Cardiac muscle cell (in vitro differentiated cells and primary cell): ENCODE measurements around the gene PANK4. TPM values are rescaled to one million over a fixed set of nuclear protein-coding genes. Genes with fewer than 3 reads are reported as not detected.

Experiments
- DNase-seq, 2 donors: peaks; one replicate each; pipeline versions ENCODE4 v3.0.0 to v3.0.0-alpha.2; 2010 to 2017; ENCODE audit warnings: low read depth in 1 of 2, low spot score in 1 of 2
- H3K27ac ChIP-seq: fragments of 200-600 bp; sonication (generic); 2 replicates; pipeline ENCODE4 v1.5.1; 2016
- H3K27me3 ChIP-seq: fragments of 200-600 bp; sonication (generic); 2 replicates; pipeline ENCODE4 v1.6.0; 2016; ENCODE audit warnings: control low read depth
- H3K36me3 ChIP-seq: fragments of 200-600 bp; sonication (generic); 2 replicates; pipeline ENCODE4 v1.5.1; 2016; ENCODE audit warnings: control low read depth
- H3K4me1 ChIP-seq: fragments of 200-600 bp; sonication (generic); 2 replicates; pipeline ENCODE4 v1.8.1; 2017; ENCODE audit warnings: low read depth, mild to moderate bottlenecking, mixed run types
- H3K4me3 ChIP-seq: fragments of 200-600 bp; sonication (generic); 2 replicates; pipeline ENCODE4 v1.5.1; 2016; ENCODE audit warnings: mild to moderate bottlenecking
- H3K9me3 ChIP-seq: fragments of 200-600 bp; sonication (generic); 2 replicates; pipeline ENCODE4 v1.5.1; 2017; ENCODE audit warnings: low read depth, mild to moderate bottlenecking, control low read depth
- polyA plus RNA-seq: library from polyadenylated mRNA; unstranded; fragments of >200 nt; fragmentation: Nextera tagmentation; extraction: Ambion mirVana; gene quantifications from 2 replicates; pipeline ENCODE4 v1.2.1, GENCODE V29; 2016
- total RNA-seq: library from RNA; depleted of rRNA; stranded (reverse); fragments of >200 nt; gene quantifications from 2 replicates; pipeline ENCODE4 v1.2.3, GENCODE V29; 2016
- TF ChIP-seq, protein P1 (sequence below): IDR thresholded peaks from 2 replicates; pipeline ENCODE4 v1.5.1; 2012; ENCODE audit warnings: low read depth, mild to moderate bottlenecking, low read length

The PANK4 gene
- total and polyA plus RNA-seq, 2 experiments from 2014 or later = 44.5 to 63.2 TPM

DNA sequence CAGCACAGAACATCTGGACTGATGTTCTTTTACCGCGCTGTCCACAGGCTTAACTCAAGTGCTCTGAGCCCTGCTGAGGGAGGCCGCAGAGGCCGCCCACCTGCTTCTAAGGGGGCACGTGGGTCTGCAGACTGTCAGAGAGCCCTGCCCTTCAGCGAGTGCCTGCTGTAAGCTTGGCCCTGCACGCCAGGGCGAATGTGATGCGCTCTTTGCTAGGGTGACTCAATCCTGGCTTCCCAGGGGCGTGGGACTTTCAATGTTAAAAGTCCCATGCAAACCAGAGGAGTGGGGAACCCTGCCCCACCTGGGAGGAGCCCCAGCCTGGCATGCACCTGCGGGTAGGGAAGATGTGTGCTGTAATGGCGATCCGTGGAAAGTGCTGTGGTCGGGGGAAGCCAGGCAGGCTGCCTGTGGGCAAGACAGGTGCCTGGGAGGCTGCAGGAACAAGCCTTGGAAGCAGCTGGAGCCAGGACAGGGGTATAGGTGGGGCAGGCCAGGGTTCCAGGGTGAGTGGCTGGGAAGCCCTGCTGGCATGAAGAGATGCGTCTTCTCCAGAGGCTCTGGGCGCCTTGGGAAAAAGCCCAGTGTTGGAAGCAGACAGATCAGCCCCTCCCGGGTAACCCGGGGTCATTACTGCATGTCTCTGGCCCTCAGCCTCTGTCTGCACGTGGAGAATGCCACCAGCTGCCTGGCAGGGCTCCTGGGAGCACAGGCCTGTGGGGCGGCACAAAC, 594 bp upstream of the PANK4 start:
- peak overlapping the region; percentile 91 for H3K4me3 ChIP-seq
- H3K4me1 ChIP-seq = peaks cover 22% of the 10 kb centered on the region
- TF ChIP-seq, protein P1, sequence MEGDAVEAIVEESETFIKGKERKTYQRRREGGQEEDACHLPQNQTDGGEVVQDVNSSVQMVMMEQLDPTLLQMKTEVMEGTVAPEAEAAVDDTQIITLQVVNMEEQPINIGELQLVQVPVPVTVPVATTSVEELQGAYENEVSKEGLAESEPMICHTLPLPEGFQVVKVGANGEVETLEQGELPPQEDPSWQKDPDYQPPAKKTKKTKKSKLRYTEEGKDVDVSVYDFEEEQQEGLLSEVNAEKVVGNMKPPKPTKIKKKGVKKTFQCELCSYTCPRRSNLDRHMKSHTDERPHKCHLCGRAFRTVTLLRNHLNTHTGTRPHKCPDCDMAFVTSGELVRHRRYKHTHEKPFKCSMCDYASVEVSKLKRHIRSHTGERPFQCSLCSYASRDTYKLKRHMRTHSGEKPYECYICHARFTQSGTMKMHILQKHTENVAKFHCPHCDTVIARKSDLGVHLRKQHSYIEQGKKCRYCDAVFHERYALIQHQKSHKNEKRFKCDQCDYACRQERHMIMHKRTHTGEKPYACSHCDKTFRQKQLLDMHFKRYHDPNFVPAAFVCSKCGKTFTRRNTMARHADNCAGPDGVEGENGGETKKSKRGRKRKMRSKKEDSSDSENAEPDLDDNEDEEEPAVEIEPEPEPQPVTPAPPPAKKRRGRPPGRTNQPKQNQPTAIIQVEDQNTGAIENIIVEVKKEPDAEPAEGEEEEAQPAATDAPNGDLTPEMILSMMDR = no peak
- H3K27me3 ChIP-seq = peaks cover 50% of the 10 kb centered on the region
- peak; percentile 27 to 72 for DNase-seq
- H3K36me3 ChIP-seq = no peaks in the 10 kb centered on the region
- H3K27ac ChIP-seq = no peak overlapping the region
- no peaks in the 10 kb centered on the region for H3K9me3 ChIP-seq

DNA sequence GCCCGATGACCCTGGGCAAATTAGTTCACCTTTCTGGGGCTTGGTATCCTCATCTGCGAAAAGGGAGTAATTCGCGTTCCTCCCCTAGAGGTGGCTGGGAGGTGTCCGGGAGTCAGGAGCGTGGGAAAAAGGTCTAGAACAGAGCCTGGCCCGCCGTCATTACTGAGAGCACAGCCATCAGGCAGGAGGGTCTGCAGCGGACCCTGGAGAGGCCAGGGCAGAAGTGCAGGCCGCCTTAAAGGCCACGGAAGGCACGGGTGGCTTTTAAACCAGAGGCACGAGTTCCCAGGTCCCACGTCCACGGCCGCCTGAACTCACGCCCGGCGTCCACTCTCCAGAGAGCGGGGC, 850 bp downstream of the PANK4 start:
- H3K36me3 ChIP-seq = peaks cover 2% of the 10 kb centered on the region
- H3K27ac ChIP-seq = no peak overlapping the region
- peak in 1 of 2 donors; percentile 34 for DNase-seq
- H3K27me3 ChIP-seq = peaks cover 36% of the 10 kb centered on the region
- no peaks in the 10 kb centered on the region for H3K9me3 ChIP-seq
- TF ChIP-seq, protein P1 = no peak
- peaks cover 30% of the 10 kb centered on the region for H3K4me1 ChIP-seq
- peak overlapping the region; percentile 91 for H3K4me3 ChIP-seq

DNA sequence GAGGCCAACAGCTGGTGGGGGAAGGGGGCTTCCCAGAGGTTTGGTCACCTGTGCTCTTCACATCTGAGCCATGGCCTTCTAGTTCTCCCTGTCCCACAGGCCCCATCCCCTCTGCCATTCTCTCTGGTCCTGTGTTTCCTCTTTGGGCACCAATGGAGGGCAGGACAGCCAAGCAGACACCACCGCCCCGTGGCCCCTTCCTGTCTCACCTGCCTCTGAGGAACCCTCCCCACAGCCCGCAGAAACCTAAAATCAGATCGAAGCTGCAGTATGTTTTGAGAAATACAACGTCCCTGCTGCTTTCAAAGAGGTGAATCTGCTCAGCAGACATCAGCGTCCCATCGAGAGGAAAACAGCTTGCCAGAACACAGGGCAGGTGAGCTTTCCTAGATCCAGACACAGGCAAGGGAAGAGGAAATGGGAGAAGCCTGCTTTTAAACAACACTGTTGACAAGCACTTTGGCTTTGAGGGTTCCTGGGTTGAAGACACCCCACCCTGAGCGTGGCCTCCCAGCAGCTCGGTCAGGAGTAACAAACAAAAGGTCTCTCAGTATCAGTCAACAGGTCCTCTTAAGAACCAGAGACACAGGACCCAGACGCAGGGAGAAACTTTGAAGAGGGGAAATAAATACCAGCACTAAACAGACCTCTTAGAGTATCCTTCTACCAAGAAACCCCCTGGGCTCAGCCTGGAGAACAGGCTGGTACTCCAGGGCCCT, 2.3 kb downstream of the PANK4 start:
- peaks cover 22% of the 10 kb centered on the region for H3K27me3 ChIP-seq
- DNase-seq = no peak
- peaks cover 4% of the 10 kb centered on the region for H3K36me3 ChIP-seq
- no peak overlapping the region for H3K27ac ChIP-seq
- no peak overlapping the region for H3K4me3 ChIP-seq
- no peaks in the 10 kb centered on the region for H3K9me3 ChIP-seq
- TF ChIP-seq, protein P1 = no peak
- peaks cover 30% of the 10 kb centered on the region for H3K4me1 ChIP-seq

DNA sequence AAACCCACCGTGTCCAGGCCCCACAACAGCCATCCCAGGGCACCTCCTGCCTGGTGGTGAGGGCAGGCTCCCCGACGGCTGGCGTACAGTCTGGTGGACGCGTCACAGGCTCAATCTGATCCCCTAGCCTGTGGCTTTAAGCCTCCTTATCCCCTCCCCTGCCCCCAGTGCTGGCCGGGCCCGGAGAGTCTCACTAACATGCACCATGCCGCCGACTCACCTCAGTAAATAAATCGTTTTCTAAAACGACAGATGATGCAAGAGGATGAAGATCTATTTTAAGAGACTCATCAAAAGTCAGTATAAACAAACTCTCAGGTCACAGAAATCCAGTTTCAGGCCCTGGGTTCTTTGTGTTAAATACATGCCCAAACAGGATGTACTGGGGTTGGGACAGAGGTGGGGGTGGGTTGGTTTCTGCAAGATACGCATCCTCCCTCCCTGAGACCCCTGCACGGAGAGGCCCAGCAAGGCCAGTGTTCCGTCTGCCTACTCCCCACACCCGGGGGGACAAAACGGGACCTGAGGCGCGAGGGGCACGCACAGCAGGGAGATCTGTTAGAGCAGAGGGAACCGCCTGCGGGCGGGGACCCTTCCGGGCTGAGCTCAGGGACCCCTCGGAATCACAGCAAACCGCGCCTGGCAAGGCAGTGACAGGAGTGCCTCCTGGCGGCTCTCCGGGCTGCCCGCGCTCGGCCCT, 3.1 kb downstream of the PANK4 start:
- Histone ChIP-seq H3K9me3 (no peaks in the 10 kb centered on the region), H3K36me3 (peaks cover 10% of the 10 kb centered on the region), H3K27ac (no peak overlapping the region), H3K4me3 (no peak overlapping the region), H3K27me3 (peaks cover 15% of the 10 kb centered on the region), H3K4me1 (peaks cover 30% of the 10 kb centered on the region)
- TF ChIP-seq, protein P1 = no peak
- DNase-seq = no peak

DNA sequence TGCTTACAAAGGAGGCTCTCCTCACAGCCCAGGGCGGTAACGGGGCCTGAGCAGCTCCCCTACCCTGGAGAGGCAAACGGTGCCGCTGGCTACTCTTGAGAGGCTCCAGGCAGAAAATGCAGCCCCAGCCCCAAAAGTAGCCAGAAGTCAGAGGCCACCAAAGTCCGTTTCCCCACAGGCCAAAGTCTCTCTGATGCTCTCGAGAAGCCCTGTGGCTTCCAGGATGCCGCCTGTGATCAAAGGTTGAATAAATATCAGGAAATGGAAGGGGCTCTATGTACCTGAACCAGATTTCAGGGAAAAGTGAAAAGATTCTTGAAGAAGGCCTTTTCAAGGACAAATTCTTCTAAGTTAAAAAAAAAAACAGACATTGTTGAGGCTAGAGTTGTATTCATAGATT, 4.2 kb downstream of the PANK4 start:
- no peak for DNase-seq
- Histone ChIP-seq H3K27ac (no peak overlapping the region), H3K36me3 (peaks cover 11% of the 10 kb centered on the region), H3K9me3 (no peaks in the 10 kb centered on the region), H3K4me1 (peaks cover 30% of the 10 kb centered on the region), H3K27me3 (peaks cover 4% of the 10 kb centered on the region), H3K4me3 (no peak overlapping the region)
- TF ChIP-seq, protein P1 = no peak
